Activated CD8-positive, alpha-beta memory T cell treated with anti-CD3 and anti-CD28 coated beads, Interleukin-2, amount 50 U/mL, for 1 hour (primary cell): ENCODE measurements around the gene PRKCSH.

ENCODE experiments used
- DNase-seq: peaks from one replicate; pipeline ENCODE4 v3.0.0-alpha.2; 2020; ENCODE audit errors: extremely low read depth

PRKCSH gene

DNA sequence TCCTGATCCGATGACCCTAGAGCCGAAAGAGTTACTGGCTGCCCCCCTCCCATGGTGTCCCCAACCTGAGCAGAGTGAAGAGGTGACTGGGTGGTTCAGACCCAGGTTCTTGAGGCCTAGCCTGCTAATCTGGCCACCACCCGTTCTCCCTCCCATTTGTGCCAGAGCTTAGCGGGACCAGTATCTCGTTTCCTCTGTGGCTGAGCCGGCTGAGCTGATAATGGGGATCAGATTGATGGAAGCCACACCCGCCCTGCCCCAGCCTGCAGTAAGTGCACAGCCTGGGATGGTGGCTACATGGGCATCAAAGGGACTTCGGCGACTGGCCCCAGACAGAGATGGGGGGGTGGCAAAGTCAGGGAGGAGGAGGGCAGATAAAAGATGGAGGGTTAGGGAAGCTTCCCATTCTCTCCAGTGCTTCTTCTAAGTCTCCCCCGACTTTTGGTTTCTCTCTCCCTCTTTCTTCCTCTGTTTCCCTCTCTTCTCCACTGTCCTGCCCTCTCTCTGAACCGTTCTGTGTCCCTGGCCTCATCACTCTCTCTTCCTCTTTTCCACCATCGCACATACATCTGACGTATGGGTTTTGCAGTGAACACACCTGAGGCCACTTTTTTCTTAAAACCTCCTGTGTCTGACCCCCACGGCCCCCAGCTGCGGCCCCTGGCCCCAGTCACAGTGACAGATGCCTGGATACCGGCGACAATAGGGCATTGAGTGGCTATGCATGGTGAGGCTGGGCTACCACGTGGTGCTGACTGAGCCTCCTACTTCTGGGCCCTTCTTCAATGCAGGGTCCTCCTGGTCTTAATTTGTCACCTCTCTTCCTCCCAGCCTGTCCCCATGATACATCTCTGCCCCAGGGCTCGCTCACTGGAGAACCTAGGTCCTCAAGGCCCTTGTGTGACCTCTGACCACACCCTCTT lies 43.0 kb downstream of the PRKCSH start:
- no peak for DNase-seq

DNA sequence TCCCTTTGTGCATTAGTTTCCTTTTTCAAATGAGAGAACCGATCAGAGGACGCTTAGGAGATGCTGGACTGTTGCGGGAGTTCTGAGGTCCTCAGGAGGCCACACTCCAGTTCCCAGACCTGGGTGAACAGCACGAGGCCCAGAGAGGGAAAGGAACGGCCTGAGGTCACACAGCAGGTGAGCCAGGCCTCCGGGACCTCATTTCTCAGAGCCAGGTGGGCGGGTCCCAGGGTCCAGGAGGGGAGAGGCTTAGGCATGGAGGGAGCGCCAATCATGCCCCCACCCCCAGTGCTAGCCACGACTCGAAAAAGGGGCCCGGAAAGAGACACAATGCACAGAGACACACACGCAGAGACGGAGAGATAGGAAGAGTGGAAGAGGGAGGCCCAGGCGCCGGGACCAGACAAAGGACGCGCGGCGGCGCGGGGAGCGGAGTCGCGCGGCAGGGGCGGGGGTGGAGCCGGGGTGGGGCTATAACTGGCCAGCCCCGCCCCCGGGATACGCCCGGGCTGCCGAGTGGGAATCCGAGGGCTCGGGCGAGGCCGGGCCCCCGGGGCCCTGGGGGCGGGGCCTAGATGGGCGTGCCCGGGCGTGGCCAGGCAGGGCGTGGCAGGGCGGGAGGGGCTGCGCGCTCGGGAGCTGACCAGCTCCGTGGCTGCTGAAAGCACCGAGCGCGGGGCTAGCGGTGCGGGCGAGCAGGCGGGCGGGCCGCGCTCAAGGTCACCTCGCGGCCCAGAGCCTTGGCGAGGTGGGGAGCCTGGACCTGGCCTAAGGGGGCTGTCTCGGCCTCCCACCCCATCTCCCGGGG lies 43.9 kb downstream of the PRKCSH start:
- no peak for DNase-seq

DNA sequence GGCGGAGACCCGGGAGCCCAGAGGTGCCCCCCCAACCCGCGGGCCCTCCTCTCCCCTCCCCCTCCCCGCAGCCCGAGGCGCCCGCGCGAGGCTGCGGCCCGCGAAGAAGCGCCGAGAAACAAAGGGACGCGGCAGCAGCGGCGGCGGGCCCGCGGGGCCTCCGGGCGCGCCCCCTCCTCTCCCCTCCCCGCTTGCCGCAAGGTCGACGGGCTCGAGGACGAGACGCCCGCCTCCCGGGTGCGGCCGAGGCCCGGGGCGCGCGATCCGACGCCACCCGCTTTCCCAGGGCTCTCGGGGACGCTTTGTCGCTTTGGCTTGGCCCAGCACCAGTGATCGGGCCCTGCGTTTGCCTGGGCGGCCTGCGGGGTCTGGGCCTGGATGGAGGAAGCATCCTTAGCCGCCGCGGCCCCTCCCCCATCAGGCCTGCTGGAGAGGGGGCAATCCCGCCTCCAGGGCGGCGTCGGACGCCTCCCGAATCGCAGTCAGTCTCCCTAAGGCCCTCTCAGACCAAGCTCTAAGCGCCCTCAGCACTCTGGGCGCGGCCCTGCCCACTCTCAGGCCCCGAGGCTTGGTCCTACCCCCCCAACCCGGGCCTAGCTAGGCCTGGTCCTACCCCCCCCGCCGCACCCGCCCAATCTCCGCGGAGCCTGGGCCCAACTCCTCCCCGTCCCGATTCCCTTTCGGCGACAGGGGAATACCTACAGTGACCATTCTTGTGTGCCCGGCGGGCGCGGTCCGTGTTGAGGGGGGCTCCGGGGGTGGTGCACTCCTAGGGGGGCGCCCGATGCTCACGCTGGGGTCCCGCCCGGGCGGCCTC lies 44.7 kb downstream of the PRKCSH start:
- no peak for DNase-seq

DNA sequence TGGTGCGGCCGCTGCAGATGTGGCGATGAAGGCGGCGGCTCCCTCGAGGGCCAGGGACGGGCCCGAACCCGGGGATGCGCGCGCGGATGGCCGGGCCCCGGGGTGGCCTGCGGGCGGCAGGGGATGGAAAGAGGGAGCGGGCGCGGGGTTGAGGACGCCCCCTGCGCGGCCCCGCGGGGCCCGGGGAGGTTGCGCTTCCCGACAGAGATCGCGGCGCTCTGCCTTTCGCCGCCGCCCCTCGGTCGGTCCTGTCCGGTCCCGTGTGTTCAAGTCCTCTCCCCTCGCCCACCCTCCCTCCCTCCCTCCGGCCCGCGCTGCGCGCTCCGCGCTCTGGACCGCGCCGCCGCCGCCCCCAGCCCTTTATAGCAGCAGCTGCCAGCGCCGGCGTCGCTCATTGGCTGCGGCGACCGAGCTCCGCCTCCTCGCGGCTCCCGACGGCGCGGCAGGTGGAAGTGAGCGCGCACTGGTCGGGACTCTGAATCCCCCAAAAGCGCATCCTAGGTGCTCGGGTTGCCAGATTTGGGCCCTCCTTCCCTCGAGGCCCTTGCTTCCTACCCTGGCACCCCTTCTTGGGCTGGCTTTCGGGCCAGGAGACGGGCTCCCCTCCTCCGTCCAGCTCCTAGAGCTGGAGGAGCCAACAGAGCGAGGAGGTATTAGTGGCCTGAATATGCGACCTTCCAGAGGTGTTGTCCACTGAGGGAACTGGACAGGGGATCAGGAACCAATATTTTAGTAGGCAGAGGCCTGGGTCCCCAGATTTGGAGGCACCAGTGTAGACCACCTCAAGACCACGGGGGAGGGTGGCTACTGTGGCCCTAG lies 45.5 kb downstream of the PRKCSH start, which contains the start of gene ELAVL3:
ELAVL3 (minus strand) TSS at position 332 of the 819 bp plus-strand sequence. CDS start 438 bp downstream, outside the sequence.
- no peak for DNase-seq

DNA sequence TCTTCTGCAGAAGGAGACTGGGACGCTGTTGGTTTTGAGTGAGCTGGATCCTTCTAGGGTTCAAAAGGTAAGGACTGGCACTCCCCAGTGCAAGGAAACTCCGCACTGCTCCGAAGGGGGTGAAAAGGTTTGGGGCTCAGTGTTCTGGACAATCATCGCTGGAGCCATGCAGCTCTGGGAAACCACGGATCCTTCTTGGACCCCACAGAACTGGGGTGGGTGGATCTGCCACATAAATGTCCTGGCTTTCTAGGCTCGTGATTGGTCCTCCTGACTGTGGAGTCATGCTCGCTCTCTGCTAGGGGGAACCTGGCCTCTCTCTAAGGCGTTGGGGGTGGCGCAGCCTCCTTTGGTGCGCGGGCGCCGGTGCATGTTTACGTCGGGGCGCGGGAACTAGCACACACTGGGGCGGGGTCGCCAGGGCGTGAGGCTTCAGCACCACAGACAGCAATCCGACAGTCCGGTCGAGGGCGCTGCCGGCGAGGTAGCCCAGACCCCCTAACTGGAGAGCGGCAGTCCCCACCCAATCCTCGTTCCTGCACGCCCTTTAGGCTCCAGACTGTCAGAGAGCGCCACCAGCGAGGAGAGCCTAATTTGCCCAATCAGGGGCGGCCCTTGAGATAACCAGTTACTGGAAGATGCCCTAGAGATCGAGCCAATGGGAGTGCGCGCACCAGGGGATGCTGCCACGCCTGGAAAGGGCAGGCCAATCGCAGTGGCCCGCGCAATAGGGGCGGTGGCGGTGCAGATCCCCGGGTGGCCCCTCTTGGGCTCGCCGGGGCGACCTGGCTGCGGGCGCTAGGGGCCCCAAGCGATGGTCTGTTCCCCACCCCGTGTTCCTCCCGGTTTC lies 46.3 kb downstream of the PRKCSH start:
- DNase-seq: no peak

DNA sequence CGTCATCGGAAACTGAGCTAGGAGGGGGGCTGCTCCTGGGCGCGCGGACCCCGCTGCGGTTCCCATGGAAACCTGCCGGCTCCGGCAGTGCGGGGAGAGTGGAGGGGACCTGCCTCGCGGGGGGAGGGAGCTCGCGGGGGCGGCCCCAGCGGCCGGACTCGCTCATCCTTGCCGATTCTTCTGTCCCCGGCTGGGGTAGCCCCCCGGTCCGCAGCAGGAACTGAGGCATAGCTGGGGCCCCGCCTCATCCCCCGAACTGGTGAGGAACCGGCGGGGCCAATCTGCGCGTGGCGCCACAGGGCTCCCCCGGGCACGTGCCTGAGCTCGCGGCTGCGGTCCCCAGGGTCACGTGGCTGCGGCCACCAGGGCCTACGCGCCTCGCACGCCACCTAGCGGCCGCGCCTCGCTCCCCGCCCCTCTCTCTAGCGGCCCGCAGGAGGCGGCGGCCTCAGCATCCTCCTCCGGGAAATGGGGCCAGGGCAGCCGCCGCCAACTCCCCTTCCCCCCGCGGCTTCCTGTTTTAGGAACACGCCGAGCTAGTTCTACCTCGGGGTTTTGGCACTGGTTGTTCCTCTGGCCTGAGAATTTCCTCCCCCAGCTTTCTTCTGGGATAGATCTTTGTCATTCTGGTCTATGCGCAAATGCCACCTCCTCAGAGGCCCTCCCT lies 47.1 kb downstream of the PRKCSH start:
- DNase-seq: peak; percentile 25

DNA sequence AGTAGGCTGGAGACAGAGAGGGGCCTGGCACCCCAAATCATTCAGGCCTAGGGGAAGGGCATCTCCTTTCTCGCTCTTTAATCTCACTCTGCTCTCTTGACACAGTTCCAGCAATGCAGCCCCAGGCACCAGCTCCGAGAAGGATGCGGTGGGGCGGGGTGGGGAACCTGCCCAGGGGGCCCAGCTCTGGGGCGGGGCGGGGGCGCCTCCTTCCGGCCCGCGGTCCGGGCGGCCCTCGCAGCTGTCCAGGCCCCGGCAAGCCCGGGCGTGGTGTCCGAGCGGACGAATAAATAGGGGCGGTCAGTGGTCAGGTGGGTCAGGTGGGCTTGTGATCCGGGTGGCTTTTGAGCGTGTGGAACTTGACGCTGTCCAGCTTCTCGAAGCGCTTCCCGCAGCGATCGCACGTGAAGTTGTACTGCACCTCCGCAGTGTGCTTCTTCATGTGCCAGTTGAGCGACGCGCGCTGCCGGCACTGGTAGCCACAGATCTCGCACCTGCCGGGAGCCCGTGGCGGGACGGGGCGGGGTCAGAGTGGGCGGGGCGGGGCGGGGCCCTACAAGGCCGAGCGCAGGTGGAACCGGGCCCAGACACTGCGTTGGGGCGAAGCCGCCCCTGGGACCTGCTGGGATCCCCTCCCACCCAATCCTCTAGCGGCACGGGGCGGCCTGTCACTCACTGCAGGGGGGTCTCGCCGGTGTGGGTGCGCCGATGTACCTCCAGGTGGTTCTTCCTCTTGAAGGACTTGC lies 48.1 kb downstream of the PRKCSH start:
- no peak for DNase-seq

DNA sequence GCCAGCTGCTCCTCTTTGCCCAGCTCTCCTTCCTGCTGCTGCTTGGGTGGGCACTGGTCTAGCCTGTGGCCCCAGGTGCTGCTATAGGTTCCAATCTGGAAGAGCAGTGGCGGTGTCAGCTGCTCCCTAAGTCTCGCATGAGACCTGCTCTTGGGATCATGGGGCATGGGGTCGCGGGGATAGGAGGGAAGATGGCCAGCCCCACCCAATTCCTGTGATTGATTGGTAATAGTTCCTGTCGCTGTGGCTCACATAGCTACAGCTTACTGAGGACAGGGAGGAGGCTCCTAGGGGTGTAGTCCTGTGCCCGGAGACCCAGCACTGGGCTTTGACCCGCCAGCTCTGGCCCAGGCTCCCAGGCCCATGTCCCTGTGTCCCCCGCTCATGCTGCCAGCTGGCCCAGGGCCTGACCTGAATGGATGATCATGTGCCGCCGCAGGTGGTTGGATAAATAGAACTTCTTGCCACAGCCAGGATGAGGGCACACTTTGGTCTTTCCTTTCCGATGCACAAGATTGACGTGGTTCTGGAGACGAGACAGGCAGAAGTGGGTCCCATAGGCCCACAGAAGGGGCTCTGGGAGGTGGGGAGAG lies 49.9 kb downstream of the PRKCSH start:
- no peak for DNase-seq

DNA sequence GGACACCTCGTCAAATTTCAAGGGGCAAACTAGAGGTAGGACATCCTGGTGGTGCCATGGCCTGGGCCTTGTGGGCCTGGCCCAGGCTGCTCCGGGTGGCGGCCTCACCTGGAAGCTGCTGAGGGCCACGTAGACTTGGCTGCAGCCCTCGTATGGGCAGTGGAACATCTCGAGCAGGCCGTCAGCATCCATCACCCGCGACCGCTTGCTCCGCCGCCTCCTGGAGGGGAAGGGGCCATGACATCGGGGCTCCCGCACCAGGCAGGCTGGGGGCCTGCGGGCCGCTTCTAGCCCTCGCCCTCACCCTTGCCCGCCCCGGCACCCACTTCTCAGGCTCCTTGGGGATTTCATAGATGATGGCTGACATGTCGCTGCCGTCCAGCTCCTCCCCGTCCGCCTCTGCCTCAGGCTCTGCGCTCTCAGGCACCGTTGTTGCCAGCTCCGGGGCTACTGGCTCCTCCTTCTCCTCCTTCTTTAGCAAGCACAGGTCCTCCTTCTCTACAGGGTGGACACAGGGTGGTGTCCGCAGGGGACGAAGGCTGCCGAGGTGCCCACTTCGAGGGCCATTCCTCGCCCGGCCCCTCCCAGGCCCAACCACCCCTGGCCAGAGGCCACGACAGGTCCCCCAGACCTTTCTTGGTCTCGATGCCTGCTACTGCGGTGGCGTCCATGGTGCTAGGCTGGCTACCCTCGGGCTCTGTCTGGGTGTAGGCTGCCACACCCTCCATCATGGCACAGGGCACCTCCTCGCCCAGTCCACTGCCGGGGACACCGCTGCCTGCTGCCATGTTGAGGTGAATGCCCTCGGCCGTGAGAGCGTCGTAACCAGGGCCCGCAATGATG lies 51.4 kb downstream of the PRKCSH start:
- no peak for DNase-seq

DNA sequence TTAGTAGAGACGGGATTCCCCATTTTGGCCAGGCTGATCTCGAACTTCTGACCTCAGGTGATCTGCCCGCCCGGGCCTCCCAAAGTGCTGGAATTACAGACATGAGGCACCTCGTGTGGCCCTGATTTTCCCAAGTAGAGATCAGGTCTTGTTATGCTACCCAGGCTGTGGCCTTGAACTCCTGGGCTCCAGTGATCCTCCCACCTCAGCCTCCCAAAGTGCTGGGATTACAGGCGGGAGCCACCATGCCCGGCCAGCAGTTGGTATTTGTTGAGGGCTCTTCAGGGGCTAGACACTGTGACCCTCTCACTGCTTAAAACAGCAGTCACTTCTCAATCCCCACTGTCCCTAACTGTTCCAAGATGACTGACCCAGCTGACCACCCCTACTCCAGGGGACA lies 53.9 kb downstream of the PRKCSH start:
- no peak for DNase-seq

DNA sequence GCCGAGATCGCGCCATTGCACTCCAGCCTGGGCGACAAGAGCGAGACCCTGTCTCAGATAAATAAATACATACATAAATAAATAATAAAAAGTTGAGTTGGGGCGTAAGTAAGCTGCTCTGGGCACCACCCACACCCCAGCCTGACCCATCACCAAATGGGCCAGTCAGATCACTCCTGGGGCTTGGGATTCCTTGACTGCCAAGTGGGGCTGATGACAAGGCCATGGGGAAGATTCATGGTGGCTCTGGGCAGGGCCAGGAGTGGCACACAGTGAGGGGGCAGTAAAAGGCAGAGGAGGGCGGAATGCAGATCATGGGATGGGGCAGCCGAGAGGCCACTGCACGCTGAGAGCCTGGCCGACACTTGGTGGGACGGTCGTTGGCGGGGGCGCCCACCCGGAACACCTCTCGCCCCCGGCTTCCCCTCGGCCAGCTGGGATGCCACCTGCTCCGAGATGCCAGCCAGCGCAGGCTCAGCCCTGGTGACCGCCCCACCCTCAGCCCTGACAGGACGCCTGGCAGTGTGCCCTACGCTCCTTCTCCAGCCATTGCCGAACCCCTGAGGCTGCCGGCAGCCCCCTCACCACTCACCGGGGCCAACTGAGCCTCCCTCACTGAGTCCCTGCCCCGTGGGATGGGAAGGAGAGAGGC lies 59.3 kb downstream of the PRKCSH start:
- no peak for DNase-seq

DNA sequence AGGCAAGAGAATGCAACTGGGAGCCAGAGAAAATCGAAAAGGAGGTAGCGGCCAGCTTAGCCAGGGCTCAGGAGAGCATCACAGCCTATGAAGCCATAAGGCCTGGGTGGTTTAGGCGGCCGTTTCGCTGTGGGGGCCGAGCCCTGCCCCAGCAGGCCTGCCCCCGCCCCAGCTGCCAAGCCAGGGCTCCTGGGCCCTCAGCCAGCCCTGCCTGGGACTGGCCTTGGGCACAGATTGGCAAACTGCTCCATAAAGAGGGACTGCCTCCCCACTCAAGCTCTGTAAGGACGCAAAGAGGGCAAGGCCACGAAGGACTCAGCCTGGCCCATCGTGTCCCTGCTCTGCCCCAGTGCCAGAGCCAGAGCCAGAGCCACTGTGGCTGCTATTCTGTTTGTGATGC lies 60.0 kb downstream of the PRKCSH start:
- DNase-seq: no peak

DNA sequence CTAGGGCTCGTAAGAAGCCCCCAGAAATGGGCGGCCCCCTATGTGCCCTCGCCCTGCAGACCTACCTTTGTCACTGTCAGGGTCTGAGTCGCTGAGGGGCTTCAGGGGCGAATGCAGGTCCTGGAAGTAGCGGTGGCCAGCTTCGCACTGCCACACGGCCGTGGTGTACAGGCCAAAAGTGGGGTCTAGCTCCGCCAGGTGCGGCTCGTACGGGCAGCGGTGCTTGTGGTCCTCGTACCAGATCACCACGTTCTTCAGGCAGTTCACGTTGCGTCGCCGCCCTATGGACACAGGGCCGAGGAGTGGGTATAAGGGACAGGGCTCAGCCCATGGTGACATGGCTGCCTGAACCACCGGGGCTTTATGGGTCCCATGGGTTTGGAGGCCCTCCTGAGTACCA lies 60.5 kb downstream of the PRKCSH start:
- no peak for DNase-seq

DNA sequence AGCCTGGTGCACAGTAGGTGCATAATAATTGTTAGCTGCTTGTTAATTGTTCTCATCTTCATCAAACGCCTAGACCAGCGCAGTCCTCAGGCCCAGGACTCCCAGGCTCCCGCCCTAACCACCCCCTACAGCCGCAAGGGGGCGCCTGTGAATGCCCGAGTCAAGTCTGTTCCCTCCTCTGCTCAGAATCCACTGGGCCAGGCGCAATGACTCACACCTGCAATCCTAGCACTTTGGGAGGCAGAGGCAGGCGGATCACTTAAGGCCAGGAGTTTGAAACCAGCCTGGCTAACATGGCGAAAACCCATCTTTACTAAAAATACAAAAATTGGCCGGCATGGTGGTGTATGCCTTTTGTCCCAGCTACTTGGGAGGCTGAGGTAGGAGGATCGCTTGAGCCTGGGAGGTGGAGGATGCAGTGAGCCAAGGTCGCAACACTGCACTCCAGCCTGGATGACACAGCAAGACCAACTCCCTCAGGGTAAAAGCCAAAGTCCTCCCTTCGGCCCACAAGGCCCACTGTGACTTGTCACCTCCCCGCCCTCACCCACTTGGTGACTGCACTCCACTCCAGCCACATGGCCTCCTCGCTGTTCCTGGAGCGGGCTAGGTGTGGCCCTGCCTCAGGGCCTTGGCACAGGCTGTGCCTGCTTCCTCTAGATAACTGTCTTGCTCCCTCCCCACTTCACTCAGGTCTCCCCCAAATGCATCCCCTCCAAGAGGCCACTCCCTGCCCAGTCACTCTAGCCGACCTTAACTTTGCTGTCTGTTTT lies 61.1 kb downstream of the PRKCSH start:
- DNase-seq: no peak

DNA sequence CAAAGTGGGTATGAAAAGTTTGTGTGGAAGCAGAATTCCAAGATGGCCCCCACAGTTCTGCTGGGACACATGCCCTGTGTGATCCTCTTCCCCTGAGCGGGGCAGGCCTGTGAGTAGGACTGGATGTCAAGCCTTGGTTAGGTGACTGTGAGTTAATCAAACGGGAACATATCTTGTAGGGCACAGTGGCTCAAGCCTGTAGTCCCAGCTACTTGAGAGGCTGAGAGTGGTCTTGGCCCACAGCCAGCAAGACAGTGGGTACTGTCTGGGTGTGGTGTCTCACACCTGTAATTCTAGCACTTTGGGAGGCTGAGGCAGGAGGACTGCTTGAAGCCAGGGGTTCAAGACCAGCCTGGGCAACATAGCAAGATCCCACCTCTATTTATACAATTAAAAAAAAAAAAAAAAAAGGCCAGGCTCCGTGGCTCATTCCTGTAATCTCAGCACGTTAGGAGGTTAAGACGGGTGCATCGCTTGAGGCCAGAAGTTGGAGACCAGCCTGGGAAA lies 63.8 kb downstream of the PRKCSH start:
- DNase-seq: no peak

DNA sequence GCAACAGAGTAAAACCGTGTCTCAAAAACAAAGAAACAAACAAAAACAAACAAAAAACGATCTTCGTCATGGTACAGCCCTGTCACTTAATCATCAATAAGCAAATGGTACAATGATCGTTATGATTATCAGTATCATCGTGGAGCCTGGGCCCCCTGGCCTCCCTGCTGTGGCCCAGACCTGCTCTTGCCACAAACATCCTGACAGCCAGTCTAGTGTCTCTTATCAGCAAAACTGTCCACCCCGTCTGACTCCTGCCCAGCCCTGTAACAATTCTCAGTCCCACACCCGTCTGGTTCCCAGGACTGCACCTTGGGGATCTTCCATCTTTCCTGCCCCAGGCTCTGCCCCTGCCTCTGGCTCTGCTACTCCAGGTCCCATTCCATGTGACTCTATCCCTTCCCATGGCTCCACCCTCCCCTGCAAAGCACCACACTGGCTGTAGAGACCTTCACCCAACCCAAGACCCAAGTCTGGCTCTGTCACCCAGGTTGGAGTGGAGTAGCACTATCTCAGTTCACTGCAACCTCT lies 64.5 kb downstream of the PRKCSH start:
- no peak for DNase-seq
